HepG2 (cell line): Measurements from ENCODE around the gene CSF1R. TPM values are rescaled to one million over a fixed set of nuclear protein-coding genes. Genes with fewer than 3 reads are reported as not detected.

Experiments
- ATAC-seq: fragments of 200-7000 bp; cut with Tn5 transposase; 3 replicates; pipeline ENCODE4 v1.9.1; 2020; ENCODE audit warnings: mild to moderate bottlenecking, moderate library complexity
- BruUV-seq: library from RNA; stranded (reverse); fragments of 400-500 nt; replicated peaks from 2 replicates; lab custom pipeline; 2021; lab: Mats Ljungman, UMichigan
- CTCF ChIA-PET: fragments of 300-600 bp; formaldehyde crosslinking; extraction: SDS; loops from one replicate; lab custom pipeline; 2021; ENCODE audit warnings: low total read pairs, inconsistent platforms, low intra/inter-chr PET ratio; lab: Yijun Ruan, JAX
- POLR2A ChIA-PET: fragments of 350-600 bp; sonication (Branson Sonifier 250); formaldehyde crosslinking; loops from one replicate; lab custom pipeline; 2020; ENCODE audit warnings: antibody characterized with exemption, inconsistent platforms; lab: Yijun Ruan, JAX
- DNase-seq: peaks from one replicate; pipeline ENCODE4 v3.0.0-alpha.2; 2015; ENCODE audit warnings: low spot score
- FAIRE-seq: peaks from 3 replicates; lab custom pipeline; 2011; peaks lifted over from hg19 to GRCh38; lab: Jason Lieb, UNC
- H2AFZ ChIP-seq: one replicate; pipeline ENCODE4 v1.6.1; 2011; ENCODE audit warnings: low read length, inconsistent platforms
- H3K27ac ChIP-seq: fragments of 300-600 bp; 3 replicates; pipeline ENCODE4 v1.8.0; 2011; ENCODE audit warnings: mixed run types, mild to moderate bottlenecking, mixed read lengths, low read length, inconsistent platforms; ENCODE audit not compliant: insufficient read depth; ENCODE audit errors: extremely low read length
- H3K27me3 ChIP-seq, 2 experiments: fragments of 200-600 bp in 1 of 2; 2 replicates in 1 of 2; 3 replicates in 1 of 2; pipeline versions ENCODE4 v1.6.0 to v1.8.0; 2011; ENCODE audit warnings: low read length in 2 of 2, mild to moderate bottlenecking in 2 of 2, moderate library complexity in 2 of 2, inconsistent platforms in 1 of 2; ENCODE audit not compliant: insufficient read depth in 2 of 2, control insufficient read depth in 1 of 2
- H3K36me3 ChIP-seq, 2 experiments: fragments of 200-600 bp in 1 of 2; replicated peaks in 1 of 2; 2 replicates in 1 of 2; 3 replicates in 1 of 2; pipeline versions ENCODE4 v1.5.1 to v1.8.0; 2011; ENCODE audit warnings: low read length in 2 of 2, inconsistent platforms in 1 of 2; ENCODE audit not compliant: insufficient read depth in 2 of 2, control insufficient read depth in 1 of 2
- H3K4me1 ChIP-seq: 2 replicates; pipeline ENCODE4 v1.5.1; 2012; ENCODE audit warnings: low read length, inconsistent platforms; ENCODE audit not compliant: insufficient read depth
- H3K4me2 ChIP-seq: 2 replicates; pipeline ENCODE4 v1.6.0; 2011; ENCODE audit warnings: low read depth, low read length, inconsistent platforms
- H3K4me3 ChIP-seq, 3 experiments: fragments of 200-600 bp in 1 of 3; sonication (generic), shearing (Covaris generic) in 1 of 3; replicated peaks in 1 of 3; 2 replicates each; pipeline ENCODE4 v1.5.1; 2011 to 2016; ENCODE audit warnings: low read length in 3 of 3, inconsistent platforms in 2 of 3, low read depth in 2 of 3, mild to moderate bottlenecking in 2 of 3, control low read depth in 1 of 3, mixed read lengths in 1 of 3; ENCODE audit not compliant: insufficient read depth in 1 of 3
- H3K79me2 ChIP-seq: one replicate; pipeline ENCODE4 v1.6.1; 2011; ENCODE audit warnings: low read length, inconsistent platforms; ENCODE audit not compliant: insufficient read depth
- H3K9ac ChIP-seq: 2 replicates; pipeline ENCODE4 v1.6.0; 2011; ENCODE audit warnings: mild to moderate bottlenecking, low read depth, low read length, inconsistent platforms; ENCODE audit not compliant: insufficient read depth
- H3K9me3 ChIP-seq: 2 replicates; pipeline ENCODE4 v1.5.1; 2012; ENCODE audit warnings: mild to moderate bottlenecking, low read length
- H4K20me1 ChIP-seq: 2 replicates; pipeline ENCODE4 v1.6.0; 2011; ENCODE audit warnings: inconsistent platforms, mild to moderate bottlenecking, low read length, moderate library complexity; ENCODE audit not compliant: insufficient read depth
- ZNF235 ChIP-seq: sonication (generic); formaldehyde crosslinking; IDR thresholded peaks from 2 replicates; pipeline ENCODE4 v1.8.1; 2023; ENCODE audit warnings: mild to moderate bottlenecking, missing genetic modification reagents, borderline replicate concordance
- ZNF282 ChIP-seq: fragments of 450-650 bp; IDR thresholded peaks from 2 replicates; pipeline ENCODE4 v1.6.1; 2018; ENCODE audit not compliant: partially characterized antibody
- ZNF367 ChIP-seq: sonication (generic); formaldehyde crosslinking; IDR thresholded peaks from 2 replicates; pipeline ENCODE4 v1.4.0; 2020; ENCODE audit warnings: missing genetic modification reagents, borderline replicate concordance
- WGBS: methylation state at CpG from one replicate; pipeline ENCODE4 v1.1.6; 2017; ENCODE audit warnings: low lambda C conversion rate; 5-methylcytosine and 5-hydroxymethylcytosine counted together
- in situ Hi-C: cut with HindIII; loops from 2 replicates; pipeline ENCODE4 v1.10.0; 2017; ENCODE audit warnings: low pct_unique_long_range_greater_than_20kb; ENCODE audit not compliant: extremely low pct_ligation_motif_present
- intact Hi-C: fragments of 100-400 bp; cut with micrococcal nuclease; formaldehyde crosslinking; loops from one replicate; pipeline ENCODE4 v1.10.0; 2022; ENCODE audit not compliant: unreplicated experiment
- polyA plus RNA-seq, 8 experiments: library from polyadenylated mRNA; depleted of rRNA in 3 of 8; stranded (reverse) in 7 of 8; unstranded in 1 of 8; fragments of >200 nt; fragmentation: Illumina TruSeq in 4 of 8; extraction: Trizol in 4 of 8; gene quantifications; 2 replicates each; pipeline versions ENCODE4 v1.2.1 to v1.2.3, GENCODE V29; 2011 to 2016; ENCODE audit warnings: low read depth in 4 of 8, missing spikeins in 1 of 8, mixed read lengths in 1 of 8; ENCODE audit not compliant: insufficient read depth in 1 of 8
- total RNA-seq, 5 experiments: library from RNA; depleted of rRNA; stranded (reverse); fragments of >200 nt; fragmentation: Illumina TruSeq; extraction: Trizol; gene quantifications; 2 replicates each; pipeline ENCODE4 v1.2.3, GENCODE V29; 2016; ENCODE audit warnings: low read depth in 1 of 5
- TF ChIP-seq, protein P1 (sequence below): sonication (generic); formaldehyde crosslinking; IDR thresholded peaks from 2 replicates; pipeline ENCODE4 v1.5.0; 2020; ENCODE audit warnings: mild to moderate bottlenecking, missing genetic modification reagents, borderline replicate concordance

The CSF1R gene
- total and polyA plus RNA-seq, 2 of the 13 experiments (the other 11 are each of a cell fraction or from before 2014, with no cell fraction given) = 0.01 TPM; not detected in 1

DNA sequence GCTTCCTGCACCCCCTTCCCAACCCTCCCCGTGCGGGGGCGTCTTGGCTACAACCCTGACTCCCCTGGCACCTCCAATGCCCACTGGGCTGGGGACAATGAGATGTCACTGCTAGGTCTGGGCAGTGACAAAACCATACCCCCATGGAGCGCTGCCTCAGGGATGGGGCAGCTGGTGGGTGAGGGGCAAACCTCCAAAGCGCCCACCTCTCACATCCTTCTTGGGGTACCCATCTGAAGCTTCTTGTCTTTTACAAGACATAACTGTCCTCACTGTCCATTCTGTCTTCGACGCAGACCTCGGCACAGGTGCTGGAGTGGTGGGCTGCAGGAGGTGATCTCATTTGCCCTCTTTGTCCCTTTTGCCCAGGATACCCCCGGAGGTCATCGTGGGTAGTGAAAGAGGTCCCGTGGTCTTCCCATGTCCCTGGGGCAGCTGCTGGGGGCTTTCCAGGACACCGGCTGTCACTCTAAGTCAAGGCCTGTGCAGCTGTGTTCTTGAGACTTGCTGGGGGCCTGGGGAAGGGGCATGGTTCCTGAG is 27.8 kb upstream of the CSF1R start:
- in situ Hi-C loops = no loop called here
- H3K9me3 ChIP-seq = no peaks in the 10 kb centered on the region
- H3K79me2 ChIP-seq = no peaks in the 10 kb centered on the region
- DNase-seq (no peak), ATAC-seq (peak; percentile 16; the same call in 1 of the 3 replicates), FAIRE-seq (no peak)
- no peaks in the 10 kb centered on the region for H3K4me1 ChIP-seq
- TF ChIP-seq ZNF235 (no peak), ZNF282 (no peak), ZNF367 (CRISPR knock-in tag) (no peak)
- TF ChIP-seq, protein P1, sequence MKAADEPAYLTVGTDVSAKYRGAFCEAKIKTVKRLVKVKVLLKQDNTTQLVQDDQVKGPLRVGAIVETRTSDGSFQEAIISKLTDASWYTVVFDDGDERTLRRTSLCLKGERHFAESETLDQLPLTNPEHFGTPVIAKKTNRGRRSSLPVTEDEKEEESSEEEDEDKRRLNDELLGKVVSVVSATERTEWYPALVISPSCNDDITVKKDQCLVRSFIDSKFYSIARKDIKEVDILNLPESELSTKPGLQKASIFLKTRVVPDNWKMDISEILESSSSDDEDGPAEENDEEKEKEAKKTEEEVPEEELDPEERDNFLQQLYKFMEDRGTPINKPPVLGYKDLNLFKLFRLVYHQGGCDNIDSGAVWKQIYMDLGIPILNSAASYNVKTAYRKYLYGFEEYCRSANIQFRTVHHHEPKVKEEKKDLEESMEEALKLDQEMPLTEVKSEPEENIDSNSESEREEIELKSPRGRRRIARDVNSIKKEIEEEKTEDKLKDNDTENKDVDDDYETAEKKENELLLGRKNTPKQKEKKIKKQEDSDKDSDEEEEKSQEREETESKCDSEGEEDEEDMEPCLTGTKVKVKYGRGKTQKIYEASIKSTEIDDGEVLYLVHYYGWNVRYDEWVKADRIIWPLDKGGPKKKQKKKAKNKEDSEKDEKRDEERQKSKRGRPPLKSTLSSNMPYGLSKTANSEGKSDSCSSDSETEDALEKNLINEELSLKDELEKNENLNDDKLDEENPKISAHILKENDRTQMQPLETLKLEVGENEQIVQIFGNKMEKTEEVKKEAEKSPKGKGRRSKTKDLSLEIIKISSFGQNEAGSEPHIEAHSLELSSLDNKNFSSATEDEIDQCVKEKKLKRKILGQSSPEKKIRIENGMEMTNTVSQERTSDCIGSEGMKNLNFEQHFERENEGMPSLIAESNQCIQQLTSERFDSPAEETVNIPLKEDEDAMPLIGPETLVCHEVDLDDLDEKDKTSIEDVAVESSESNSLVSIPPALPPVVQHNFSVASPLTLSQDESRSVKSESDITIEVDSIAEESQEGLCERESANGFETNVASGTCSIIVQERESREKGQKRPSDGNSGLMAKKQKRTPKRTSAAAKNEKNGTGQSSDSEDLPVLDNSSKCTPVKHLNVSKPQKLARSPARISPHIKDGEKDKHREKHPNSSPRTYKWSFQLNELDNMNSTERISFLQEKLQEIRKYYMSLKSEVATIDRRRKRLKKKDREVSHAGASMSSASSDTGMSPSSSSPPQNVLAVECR (CRISPR knock-in tag) = no peak
- ChIA-PET CTCF (no interaction called here), POLR2A (no interaction called here)
- H3K27ac ChIP-seq = no peak overlapping the region
- H3K4me3 ChIP-seq = no peak overlapping the region
- intact Hi-C loops = no loop called here
- no peak overlapping the region for H3K9ac ChIP-seq
- H2AFZ ChIP-seq = no peak overlapping the region
- peaks cover 2 to 20% of the 10 kb centered on the region in 2 experiments; a peak in 2 of 5 replicates for H3K27me3 ChIP-seq
- no TSS peak for BruUV-seq
- no peak overlapping the region for H3K4me2 ChIP-seq
- H3K36me3 ChIP-seq = no peaks in the 10 kb centered on the region
- H4K20me1 ChIP-seq = no peaks in the 10 kb centered on the region
- 85% methylated on average over 11 of the region's 12 CpGs for WGBS
